Measurements from ENCODE around the gene TM4SF1. TPM values are rescaled to one million over a fixed set of nuclear protein-coding genes. Genes with fewer than 3 reads are reported as not detected.
A peak's percentile ranks its signal among the peaks of the same experiment; 100 is the strongest.
"Not testable (repeated sequence)": the region's sequence is repeated elsewhere in the genome, so short reads cannot be mapped to it uniquely, and the experiment has no call there.

The TM4SF1 gene
- total RNA-seq, 1 donor from 2014 or later = not detected

DNA sequence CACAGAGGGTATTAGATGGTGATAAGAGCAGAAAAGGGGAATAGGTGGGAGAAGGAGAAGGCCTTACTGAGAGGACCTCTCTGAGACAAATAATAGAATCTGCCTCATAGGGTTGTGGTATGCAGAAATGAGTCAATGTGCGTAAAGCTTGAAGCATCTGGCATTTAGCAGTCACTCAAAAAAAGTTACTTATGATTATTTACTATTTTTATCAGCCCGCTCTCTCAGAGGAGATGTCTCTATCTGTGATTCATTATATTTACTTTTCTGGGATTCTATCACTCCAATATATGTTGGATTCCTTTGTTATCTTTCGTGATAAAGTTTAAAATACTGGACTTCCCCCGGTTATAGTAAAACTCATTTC, 4.6 kb upstream of the TM4SF1 start:
- DNase-seq = no peak
- no peak overlapping the region for H3K27ac Mint-ChIP-seq (ENCODE audit: unreplicated experiment)
- H3K9me3 Mint-ChIP-seq (ENCODE audit: unreplicated experiment) = peaks cover 16% of the 10 kb centered on the region
- no peak overlapping the region for H3K4me3 Mint-ChIP-seq (ENCODE audit: unreplicated experiment)
- TF ChIP-seq, protein P1, sequence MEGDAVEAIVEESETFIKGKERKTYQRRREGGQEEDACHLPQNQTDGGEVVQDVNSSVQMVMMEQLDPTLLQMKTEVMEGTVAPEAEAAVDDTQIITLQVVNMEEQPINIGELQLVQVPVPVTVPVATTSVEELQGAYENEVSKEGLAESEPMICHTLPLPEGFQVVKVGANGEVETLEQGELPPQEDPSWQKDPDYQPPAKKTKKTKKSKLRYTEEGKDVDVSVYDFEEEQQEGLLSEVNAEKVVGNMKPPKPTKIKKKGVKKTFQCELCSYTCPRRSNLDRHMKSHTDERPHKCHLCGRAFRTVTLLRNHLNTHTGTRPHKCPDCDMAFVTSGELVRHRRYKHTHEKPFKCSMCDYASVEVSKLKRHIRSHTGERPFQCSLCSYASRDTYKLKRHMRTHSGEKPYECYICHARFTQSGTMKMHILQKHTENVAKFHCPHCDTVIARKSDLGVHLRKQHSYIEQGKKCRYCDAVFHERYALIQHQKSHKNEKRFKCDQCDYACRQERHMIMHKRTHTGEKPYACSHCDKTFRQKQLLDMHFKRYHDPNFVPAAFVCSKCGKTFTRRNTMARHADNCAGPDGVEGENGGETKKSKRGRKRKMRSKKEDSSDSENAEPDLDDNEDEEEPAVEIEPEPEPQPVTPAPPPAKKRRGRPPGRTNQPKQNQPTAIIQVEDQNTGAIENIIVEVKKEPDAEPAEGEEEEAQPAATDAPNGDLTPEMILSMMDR (IDR thresholded peaks at IDR 0.05; ENCODE audit: partially characterized antibody, unreplicated experiment) = no peak
- peaks cover 2% of the 10 kb centered on the region for H3K4me1 Mint-ChIP-seq (ENCODE audit: low read depth, unreplicated experiment)
- H3K27me3 Mint-ChIP-seq (ENCODE audit: unreplicated experiment) = peaks cover 4% of the 10 kb centered on the region
- H3K36me3 Mint-ChIP-seq (ENCODE audit: unreplicated experiment) = peaks cover 7% of the 10 kb centered on the region

DNA sequence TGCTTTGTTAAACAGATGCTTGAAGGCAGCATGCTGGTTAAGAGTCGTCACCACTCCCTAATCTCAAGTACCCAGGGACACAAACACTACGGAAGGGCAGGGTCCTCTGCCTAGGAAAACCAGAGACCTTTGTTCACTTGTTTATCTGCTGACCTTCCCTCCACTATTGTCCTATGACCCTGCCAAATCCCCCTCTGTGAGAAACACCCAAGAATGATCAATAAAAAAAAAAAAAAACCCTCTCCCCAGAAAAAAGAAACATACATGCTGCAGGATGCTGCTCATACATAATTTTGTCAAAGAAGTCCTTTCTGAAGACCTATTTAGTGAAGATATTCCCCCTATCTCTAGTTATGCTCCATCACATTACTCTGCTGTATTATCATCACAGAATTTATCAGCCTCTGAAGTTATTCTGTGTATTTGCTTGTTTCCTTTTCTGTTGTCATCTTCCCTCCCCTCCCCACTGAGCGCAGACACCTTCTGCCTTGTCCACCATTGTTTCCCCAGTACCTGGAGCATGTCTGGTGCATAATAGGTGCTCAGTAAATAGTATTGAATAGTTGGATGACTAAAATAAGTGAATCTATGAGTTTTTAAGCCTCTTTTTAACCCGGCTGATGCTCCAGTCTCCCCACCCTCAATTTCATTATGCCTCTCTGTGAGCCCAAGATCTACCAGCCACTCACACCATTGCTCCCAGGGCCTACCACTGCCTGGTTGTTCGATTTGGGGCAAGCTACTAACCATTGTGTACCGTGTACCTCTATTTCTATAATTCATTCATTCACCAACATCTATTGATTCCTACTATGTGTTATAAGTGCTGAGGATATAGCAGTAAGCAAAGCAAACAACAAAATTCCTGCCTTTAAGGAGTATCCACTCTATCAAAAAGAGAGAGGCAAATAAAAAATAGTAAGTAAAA, 4.0 kb upstream of the TM4SF1 start:
- Mint-ChIP-seq H3K27ac (ENCODE audit: unreplicated experiment) (peak overlapping the region; percentile 11), H3K4me3 (ENCODE audit: unreplicated experiment) (no peak overlapping the region), H3K36me3 (ENCODE audit: unreplicated experiment) (peaks cover 7% of the 10 kb centered on the region), H3K9me3 (ENCODE audit: unreplicated experiment) (peaks cover 14% of the 10 kb centered on the region), H3K27me3 (ENCODE audit: unreplicated experiment) (peaks cover 4% of the 10 kb centered on the region), H3K4me1 (ENCODE audit: low read depth, unreplicated experiment) (no peaks in the 10 kb centered on the region)
- no peak for DNase-seq
- TF ChIP-seq, protein P1 (IDR thresholded peaks at IDR 0.05; ENCODE audit: partially characterized antibody, unreplicated experiment) = no peak

DNA sequence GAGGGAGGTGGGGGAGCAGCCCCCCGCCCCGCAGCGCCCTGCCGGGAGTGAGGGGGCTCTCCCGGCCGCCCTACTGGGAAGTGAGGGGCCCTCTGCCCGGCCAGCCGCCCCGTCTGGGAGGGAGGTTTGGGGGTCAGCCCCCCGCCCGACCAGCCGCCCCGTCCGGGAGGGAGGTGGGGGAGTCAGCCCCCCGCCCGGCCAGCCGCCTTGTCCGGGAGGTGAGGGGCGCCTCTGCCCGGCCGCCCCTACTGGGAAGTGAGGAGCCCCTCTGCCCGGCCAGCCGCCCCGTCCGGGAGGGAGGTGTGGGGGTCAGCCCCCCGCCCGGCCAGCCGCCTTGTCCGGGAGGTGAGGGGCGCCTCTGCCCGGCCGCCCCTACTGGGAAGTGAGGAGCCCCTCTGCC, 2.8 kb upstream of the TM4SF1 start:
- H3K27me3 Mint-ChIP-seq (ENCODE audit: unreplicated experiment); H3K36me3 Mint-ChIP-seq (ENCODE audit: unreplicated experiment); H3K4me1 Mint-ChIP-seq (ENCODE audit: low read depth, unreplicated experiment); H3K4me3 Mint-ChIP-seq (ENCODE audit: unreplicated experiment); H3K27ac Mint-ChIP-seq (ENCODE audit: unreplicated experiment); DNase-seq: not testable (repeated sequence)
- peaks cover 14% of the 10 kb centered on the region for H3K9me3 Mint-ChIP-seq (ENCODE audit: unreplicated experiment)

DNA sequence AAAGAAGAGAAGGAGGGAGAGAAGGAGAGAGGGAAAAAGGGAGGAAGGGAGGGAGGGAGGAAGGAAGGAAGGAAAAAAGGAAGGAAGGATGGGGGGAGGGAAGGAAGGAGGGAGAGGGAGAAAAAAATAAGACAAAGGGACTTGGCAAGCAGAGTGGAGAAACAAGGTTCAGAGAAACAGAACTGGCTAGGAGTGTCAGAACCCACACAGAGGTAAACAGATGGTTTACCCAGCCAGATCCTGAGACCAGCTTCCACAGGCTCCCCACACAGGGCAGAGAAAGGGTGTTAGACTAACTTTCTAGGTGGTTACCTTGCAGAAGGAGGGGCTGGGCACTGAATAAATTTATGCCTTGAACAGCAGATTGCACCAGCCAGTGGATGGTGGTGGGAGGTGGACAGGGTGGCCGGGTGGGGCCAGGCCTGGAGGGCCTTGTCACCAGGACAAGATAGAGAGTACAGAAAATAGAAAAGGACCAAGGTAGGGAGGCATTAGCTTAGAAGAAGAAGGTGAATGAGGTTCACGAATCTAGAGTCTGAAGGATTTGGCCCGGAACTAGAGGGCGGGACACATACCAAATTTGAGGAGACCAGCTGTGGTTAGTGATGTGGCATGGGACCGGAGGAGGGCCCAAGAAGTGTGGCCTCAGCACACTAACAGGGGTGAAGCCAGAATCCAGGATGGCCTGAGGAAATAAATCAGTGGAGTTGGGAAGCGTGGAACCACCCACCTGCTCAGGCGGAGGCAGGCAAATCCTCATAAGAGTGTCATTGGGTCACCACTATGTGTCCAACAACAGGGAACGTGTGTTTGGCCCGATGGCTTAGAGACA, 1.2 kb upstream of the TM4SF1 start:
- H3K4me3 Mint-ChIP-seq (ENCODE audit: unreplicated experiment) = no peak overlapping the region
- H3K4me1 Mint-ChIP-seq (ENCODE audit: low read depth, unreplicated experiment) = no peaks in the 10 kb centered on the region
- DNase-seq = no peak
- TF ChIP-seq, protein P1 (IDR thresholded peaks at IDR 0.05; ENCODE audit: partially characterized antibody, unreplicated experiment) = no peak
- no peak overlapping the region for H3K27ac Mint-ChIP-seq (ENCODE audit: unreplicated experiment)
- H3K27me3 Mint-ChIP-seq (ENCODE audit: unreplicated experiment) = peaks cover 4% of the 10 kb centered on the region
- H3K9me3 Mint-ChIP-seq (ENCODE audit: unreplicated experiment) = peaks cover 14% of the 10 kb centered on the region
- H3K36me3 Mint-ChIP-seq (ENCODE audit: unreplicated experiment) = peaks cover 7% of the 10 kb centered on the region

DNA sequence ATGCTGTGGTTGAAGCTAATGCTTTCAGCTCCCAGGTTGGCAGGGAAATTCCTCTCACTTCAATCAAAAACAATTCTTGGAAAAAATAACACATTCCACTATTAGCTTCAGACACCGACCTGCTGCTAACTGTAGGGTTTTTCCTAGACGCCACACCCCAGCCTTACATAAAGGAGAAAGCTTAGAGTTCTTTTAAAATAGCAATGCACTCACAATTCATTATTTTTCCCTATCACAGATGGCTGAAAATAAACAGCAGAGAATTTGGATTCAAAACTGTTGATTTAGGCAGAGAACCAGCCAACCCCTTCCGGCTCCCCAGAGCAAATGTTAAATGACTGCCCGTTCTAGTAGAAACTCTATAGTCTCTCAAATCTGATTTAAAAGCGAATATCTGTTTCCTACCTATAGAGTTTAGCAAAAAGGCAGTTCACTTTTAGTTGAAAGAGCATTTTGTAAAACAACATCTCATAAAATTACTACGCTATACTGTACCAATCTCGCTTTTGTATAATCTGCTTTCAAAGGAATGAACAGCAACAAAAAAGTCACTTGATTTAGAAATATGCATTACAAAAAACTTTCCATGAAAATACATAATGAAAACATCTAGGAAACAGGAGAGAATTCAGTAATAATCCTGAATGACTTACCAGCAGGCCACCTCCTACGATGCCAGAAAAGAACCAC, 586 bp downstream of the TM4SF1 start:
- peaks cover 7% of the 10 kb centered on the region for H3K36me3 Mint-ChIP-seq (ENCODE audit: unreplicated experiment)
- no peak overlapping the region for H3K27ac Mint-ChIP-seq (ENCODE audit: unreplicated experiment)
- H3K4me1 Mint-ChIP-seq (ENCODE audit: low read depth, unreplicated experiment) = no peaks in the 10 kb centered on the region
- H3K27me3 Mint-ChIP-seq (ENCODE audit: unreplicated experiment) = peaks cover 4% of the 10 kb centered on the region
- TF ChIP-seq, protein P1 (IDR thresholded peaks at IDR 0.05; ENCODE audit: partially characterized antibody, unreplicated experiment) = no peak
- no peak for DNase-seq
- peaks cover 14% of the 10 kb centered on the region for H3K9me3 Mint-ChIP-seq (ENCODE audit: unreplicated experiment)
- no peak overlapping the region for H3K4me3 Mint-ChIP-seq (ENCODE audit: unreplicated experiment)

All from glutamatergic neuron (in vitro differentiated cells).